HepG2 (cell line): ENCODE data around the gene SH3BP2. TPM values are rescaled to one million over a fixed set of nuclear protein-coding genes. Genes with fewer than 3 reads are reported as not detected.

ENCODE experiments used
- ATAC-seq: fragments of 200-7000 bp; cut with Tn5 transposase; 3 replicates; pipeline ENCODE4 v1.9.1; 2020; ENCODE audit warnings: mild to moderate bottlenecking, moderate library complexity
- BruUV-seq: library from RNA; stranded (reverse); fragments of 400-500 nt; replicated peaks from 2 replicates; lab custom pipeline; 2021; lab: Mats Ljungman, UMichigan
- CTCF ChIA-PET: fragments of 300-600 bp; formaldehyde crosslinking; extraction: SDS; loops from one replicate; lab custom pipeline; 2021; ENCODE audit warnings: low total read pairs, inconsistent platforms, low intra/inter-chr PET ratio; lab: Yijun Ruan, JAX
- POLR2A ChIA-PET: fragments of 350-600 bp; sonication (Branson Sonifier 250); formaldehyde crosslinking; loops from one replicate; lab custom pipeline; 2020; ENCODE audit warnings: antibody characterized with exemption, inconsistent platforms; lab: Yijun Ruan, JAX
- DNase-seq: peaks from one replicate; pipeline ENCODE4 v3.0.0-alpha.2; 2015; ENCODE audit warnings: low spot score
- FAIRE-seq: peaks from 3 replicates; lab custom pipeline; 2011; peaks lifted over from hg19 to GRCh38; lab: Jason Lieb, UNC
- H2AFZ ChIP-seq: one replicate; pipeline ENCODE4 v1.6.1; 2011; ENCODE audit warnings: low read length, inconsistent platforms
- H3K27ac ChIP-seq: fragments of 300-600 bp; 3 replicates; pipeline ENCODE4 v1.8.0; 2011; ENCODE audit warnings: mixed run types, mild to moderate bottlenecking, mixed read lengths, low read length, inconsistent platforms; ENCODE audit not compliant: insufficient read depth; ENCODE audit errors: extremely low read length
- H3K27me3 ChIP-seq, 2 experiments: fragments of 200-600 bp in 1 of 2; 2 replicates in 1 of 2; 3 replicates in 1 of 2; pipeline versions ENCODE4 v1.6.0 to v1.8.0; 2011; ENCODE audit warnings: low read length in 2 of 2, mild to moderate bottlenecking in 2 of 2, moderate library complexity in 2 of 2, inconsistent platforms in 1 of 2; ENCODE audit not compliant: insufficient read depth in 2 of 2, control insufficient read depth in 1 of 2
- H3K36me3 ChIP-seq, 2 experiments: fragments of 200-600 bp in 1 of 2; replicated peaks in 1 of 2; 2 replicates in 1 of 2; 3 replicates in 1 of 2; pipeline versions ENCODE4 v1.5.1 to v1.8.0; 2011; ENCODE audit warnings: low read length in 2 of 2, inconsistent platforms in 1 of 2; ENCODE audit not compliant: insufficient read depth in 2 of 2, control insufficient read depth in 1 of 2
- H3K4me1 ChIP-seq: 2 replicates; pipeline ENCODE4 v1.5.1; 2012; ENCODE audit warnings: low read length, inconsistent platforms; ENCODE audit not compliant: insufficient read depth
- H3K4me2 ChIP-seq: 2 replicates; pipeline ENCODE4 v1.6.0; 2011; ENCODE audit warnings: low read depth, low read length, inconsistent platforms
- H3K4me3 ChIP-seq, 3 experiments: fragments of 200-600 bp in 1 of 3; sonication (generic), shearing (Covaris generic) in 1 of 3; replicated peaks in 1 of 3; 2 replicates each; pipeline ENCODE4 v1.5.1; 2011 to 2016; ENCODE audit warnings: low read length in 3 of 3, inconsistent platforms in 2 of 3, low read depth in 2 of 3, mild to moderate bottlenecking in 2 of 3, control low read depth in 1 of 3, mixed read lengths in 1 of 3; ENCODE audit not compliant: insufficient read depth in 1 of 3
- H3K79me2 ChIP-seq: one replicate; pipeline ENCODE4 v1.6.1; 2011; ENCODE audit warnings: low read length, inconsistent platforms; ENCODE audit not compliant: insufficient read depth
- H3K9ac ChIP-seq: 2 replicates; pipeline ENCODE4 v1.6.0; 2011; ENCODE audit warnings: mild to moderate bottlenecking, low read depth, low read length, inconsistent platforms; ENCODE audit not compliant: insufficient read depth
- H3K9me3 ChIP-seq: 2 replicates; pipeline ENCODE4 v1.5.1; 2012; ENCODE audit warnings: mild to moderate bottlenecking, low read length
- H4K20me1 ChIP-seq: 2 replicates; pipeline ENCODE4 v1.6.0; 2011; ENCODE audit warnings: inconsistent platforms, mild to moderate bottlenecking, low read length, moderate library complexity; ENCODE audit not compliant: insufficient read depth
- HNRNPH1 ChIP-seq: fragments of 200-400 bp; formaldehyde crosslinking; optimal IDR thresholded peaks from 2 replicates; pipeline ENCODE3; 2017; ENCODE audit warnings: mild to moderate bottlenecking, low read depth, low read length
- MTA3 ChIP-seq: sonication (generic); formaldehyde crosslinking; IDR thresholded peaks from 2 replicates; pipeline ENCODE4 v1.4.0; 2020; ENCODE audit warnings: missing genetic modification reagents
- ZNF326 ChIP-seq: sonication (generic); formaldehyde crosslinking; IDR thresholded peaks from 2 replicates; pipeline ENCODE4 v1.4.0; 2020; ENCODE audit warnings: missing genetic modification reagents, borderline replicate concordance
- ZNF367 ChIP-seq: sonication (generic); formaldehyde crosslinking; IDR thresholded peaks from 2 replicates; pipeline ENCODE4 v1.4.0; 2020; ENCODE audit warnings: missing genetic modification reagents, borderline replicate concordance
- ZNF605 ChIP-seq: sonication (generic); formaldehyde crosslinking; IDR thresholded peaks from 2 replicates; pipeline ENCODE4 v1.8.0; 2022; ENCODE audit warnings: mild to moderate bottlenecking, missing genetic modification reagents
- ZNF629 ChIP-seq: sonication (generic); formaldehyde crosslinking; conservative IDR thresholded peaks from 2 replicates; pipeline ENCODE4 v1.5.0; 2020; ENCODE audit warnings: missing genetic modification reagents
- WGBS: methylation state at CpG from one replicate; pipeline ENCODE4 v1.1.6; 2017; ENCODE audit warnings: low lambda C conversion rate; 5-methylcytosine and 5-hydroxymethylcytosine counted together
- in situ Hi-C: cut with HindIII; loops from 2 replicates; pipeline ENCODE4 v1.10.0; 2017; ENCODE audit warnings: low pct_unique_long_range_greater_than_20kb; ENCODE audit not compliant: extremely low pct_ligation_motif_present
- intact Hi-C: fragments of 100-400 bp; cut with micrococcal nuclease; formaldehyde crosslinking; loops from one replicate; pipeline ENCODE4 v1.10.0; 2022; ENCODE audit not compliant: unreplicated experiment
- polyA plus RNA-seq, 8 experiments: library from polyadenylated mRNA; depleted of rRNA in 3 of 8; stranded (reverse) in 7 of 8; unstranded in 1 of 8; fragments of >200 nt; fragmentation: Illumina TruSeq in 4 of 8; extraction: Trizol in 4 of 8; gene quantifications; 2 replicates each; pipeline versions ENCODE4 v1.2.1 to v1.2.3, GENCODE V29; 2011 to 2016; ENCODE audit warnings: low read depth in 4 of 8, missing spikeins in 1 of 8, mixed read lengths in 1 of 8; ENCODE audit not compliant: insufficient read depth in 1 of 8
- total RNA-seq, 5 experiments: library from RNA; depleted of rRNA; stranded (reverse); fragments of >200 nt; fragmentation: Illumina TruSeq; extraction: Trizol; gene quantifications; 2 replicates each; pipeline ENCODE4 v1.2.3, GENCODE V29; 2016; ENCODE audit warnings: low read depth in 1 of 5
- TF ChIP-seq, protein P1 (sequence below): sonication (generic); formaldehyde crosslinking; IDR thresholded peaks from 2 replicates; pipeline ENCODE4 v1.5.1; 2020; ENCODE audit warnings: missing genetic modification reagents, mild to moderate bottlenecking, borderline replicate concordance
- TF ChIP-seq, protein P2 (sequence below): sonication (generic); formaldehyde crosslinking; IDR thresholded peaks from 2 replicates; pipeline ENCODE4 v1.5.0; 2020; ENCODE audit warnings: mild to moderate bottlenecking, low read depth, missing genetic modification reagents, borderline replicate concordance
- TF ChIP-seq, protein P3 (sequence below): sonication (generic); formaldehyde crosslinking; IDR thresholded peaks from 2 replicates; pipeline ENCODE4 v1.5.0; 2020; ENCODE audit warnings: mild to moderate bottlenecking, missing genetic modification reagents

SH3BP2 gene
- total and polyA plus RNA-seq, 2 of the 13 experiments (the other 11 are each of a cell fraction or from before 2014, with no cell fraction given), result 16.9 to 34.5 TPM

DNA sequence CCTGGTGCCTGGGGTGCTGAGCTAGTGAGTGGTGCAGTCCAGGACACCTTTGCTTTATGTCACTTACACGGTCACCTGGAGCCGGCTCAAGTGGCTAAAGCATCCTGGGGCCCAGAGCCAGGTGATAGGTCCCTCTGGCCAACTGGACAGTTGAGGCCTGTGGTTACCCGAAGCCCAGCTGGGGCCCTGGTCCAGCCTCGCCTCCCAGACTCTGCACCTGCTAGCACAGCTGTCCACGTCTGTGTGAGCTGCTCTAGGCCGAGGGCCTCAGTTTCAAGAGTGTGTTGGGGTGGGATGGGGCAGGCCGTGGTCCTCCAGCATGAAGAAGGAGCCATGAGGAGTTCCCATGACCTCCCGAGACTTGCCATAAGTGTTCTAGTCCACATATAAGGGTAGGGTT is 43.1 kb downstream of the SH3BP2 start:
- POLR2A ChIA-PET, result no interaction called here
- H3K4me3 ChIP-seq, result no peak overlapping the region
- no peaks in the 10 kb centered on the region for H3K27me3 ChIP-seq
- H3K79me2 ChIP-seq, result no peaks in the 10 kb centered on the region
- 95% methylated on average over 4 of the region's 8 CpGs for WGBS
- TF ChIP-seq ZNF605 (CRISPR knock-in tag) (no peak), ZNF367 (no peak)
- CTCF ChIA-PET, result no interaction called here
- in situ Hi-C loops, result loop anchor here (5.0 kb wide), 1 partner anchor 34 kb away; no protein-coding TSS in a partner anchor
- H3K36me3 ChIP-seq, result peaks cover 7 to 27% of the 10 kb centered on the region in 2 experiments; a peak in 3 of 5 replicates
- no peak for FAIRE-seq
- DNase-seq, result no peak
- H3K4me1 ChIP-seq, result peaks cover 11% of the 10 kb centered on the region
- no peak overlapping the region for H3K4me2 ChIP-seq
- no peak overlapping the region for H3K9ac ChIP-seq
- no peaks in the 10 kb centered on the region for H4K20me1 ChIP-seq
- ATAC-seq, result no peak
- intact Hi-C loops, result no loop called here
- H3K27ac ChIP-seq, result no peak overlapping the region
- no TSS peak for BruUV-seq
- H2AFZ ChIP-seq, result no peak overlapping the region
- H3K9me3 ChIP-seq, result no peaks in the 10 kb centered on the region

DNA sequence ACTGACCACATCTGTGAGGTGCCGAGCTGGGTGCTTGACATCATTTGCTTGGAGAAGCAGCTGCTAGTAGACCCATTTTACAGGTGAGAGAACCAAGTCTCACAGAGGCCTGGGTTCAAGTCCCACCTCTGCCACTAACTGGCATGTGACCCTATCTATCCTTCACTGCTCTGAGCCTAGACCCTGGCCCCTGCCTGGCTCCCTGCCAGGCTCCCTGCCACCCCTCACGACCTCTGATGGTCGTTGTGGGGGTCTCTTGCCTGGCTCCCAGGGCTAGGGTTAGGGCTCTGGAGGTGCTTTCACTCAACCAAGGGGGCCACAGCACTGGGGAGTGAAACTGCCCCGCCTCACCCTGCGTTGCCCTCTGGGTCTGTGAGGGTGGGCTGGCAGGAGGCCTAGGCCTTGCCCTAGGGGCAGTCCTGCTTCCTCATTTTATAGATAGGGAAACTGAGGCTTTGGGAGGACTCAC is 43.5 kb downstream of the SH3BP2 start:
- intact Hi-C loops (no loop called here), in situ Hi-C loops (loop anchor here (5.0 kb wide), 1 partner anchor 34 kb away; no protein-coding TSS in a partner anchor)
- Histone ChIP-seq H4K20me1 (no peaks in the 10 kb centered on the region), H3K79me2 (no peaks in the 10 kb centered on the region), H3K27me3 (no peaks in the 10 kb centered on the region), H3K4me3 (no peak overlapping the region), H3K36me3 (peaks cover 6 to 22% of the 10 kb centered on the region in 2 experiments; a peak in 3 of 5 replicates), H3K27ac (no peak overlapping the region), H3K9me3 (no peaks in the 10 kb centered on the region), H3K4me2 (no peak overlapping the region), H3K4me1 (peaks cover 11% of the 10 kb centered on the region), H3K9ac (no peak overlapping the region), H2AFZ (no peak overlapping the region)
- FAIRE-seq (no peak), ATAC-seq (no peak), DNase-seq (no peak)
- 100% methylated on average over 1 of the region's 5 CpGs for WGBS
- CTCF ChIA-PET, result no interaction called here
- POLR2A ChIA-PET, result no interaction called here
- BruUV-seq, result no TSS peak
- TF ChIP-seq, protein P1, sequence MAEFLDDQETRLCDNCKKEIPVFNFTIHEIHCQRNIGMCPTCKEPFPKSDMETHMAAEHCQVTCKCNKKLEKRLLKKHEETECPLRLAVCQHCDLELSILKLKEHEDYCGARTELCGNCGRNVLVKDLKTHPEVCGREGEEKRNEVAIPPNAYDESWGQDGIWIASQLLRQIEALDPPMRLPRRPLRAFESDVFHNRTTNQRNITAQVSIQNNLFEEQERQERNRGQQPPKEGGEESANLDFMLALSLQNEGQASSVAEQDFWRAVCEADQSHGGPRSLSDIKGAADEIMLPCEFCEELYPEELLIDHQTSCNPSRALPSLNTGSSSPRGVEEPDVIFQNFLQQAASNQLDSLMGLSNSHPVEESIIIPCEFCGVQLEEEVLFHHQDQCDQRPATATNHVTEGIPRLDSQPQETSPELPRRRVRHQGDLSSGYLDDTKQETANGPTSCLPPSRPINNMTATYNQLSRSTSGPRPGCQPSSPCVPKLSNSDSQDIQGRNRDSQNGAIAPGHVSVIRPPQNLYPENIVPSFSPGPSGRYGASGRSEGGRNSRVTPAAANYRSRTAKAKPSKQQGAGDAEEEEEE (CRISPR knock-in tag), result no peak
- TF ChIP-seq HNRNPH1, result no peak
- TF ChIP-seq, protein P2, sequence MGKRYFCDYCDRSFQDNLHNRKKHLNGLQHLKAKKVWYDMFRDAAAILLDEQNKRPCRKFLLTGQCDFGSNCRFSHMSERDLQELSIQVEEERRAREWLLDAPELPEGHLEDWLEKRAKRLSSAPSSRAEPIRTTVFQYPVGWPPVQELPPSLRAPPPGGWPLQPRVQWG, result no peak
- TF ChIP-seq, protein P3, sequence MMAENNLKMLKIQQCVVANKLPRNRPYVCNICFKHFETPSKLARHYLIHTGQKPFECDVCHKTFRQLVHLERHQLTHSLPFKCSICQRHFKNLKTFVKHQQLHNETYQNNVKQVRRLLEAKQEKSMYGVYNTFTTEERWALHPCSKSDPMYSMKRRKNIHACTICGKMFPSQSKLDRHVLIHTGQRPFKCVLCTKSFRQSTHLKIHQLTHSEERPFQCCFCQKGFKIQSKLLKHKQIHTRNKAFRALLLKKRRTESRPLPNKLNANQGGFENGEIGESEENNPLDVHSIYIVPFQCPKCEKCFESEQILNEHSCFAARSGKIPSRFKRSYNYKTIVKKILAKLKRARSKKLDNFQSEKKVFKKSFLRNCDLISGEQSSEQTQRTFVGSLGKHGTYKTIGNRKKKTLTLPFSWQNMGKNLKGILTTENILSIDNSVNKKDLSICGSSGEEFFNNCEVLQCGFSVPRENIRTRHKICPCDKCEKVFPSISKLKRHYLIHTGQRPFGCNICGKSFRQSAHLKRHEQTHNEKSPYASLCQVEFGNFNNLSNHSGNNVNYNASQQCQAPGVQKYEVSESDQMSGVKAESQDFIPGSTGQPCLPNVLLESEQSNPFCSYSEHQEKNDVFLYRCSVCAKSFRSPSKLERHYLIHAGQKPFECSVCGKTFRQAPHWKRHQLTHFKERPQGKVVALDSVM (CRISPR knock-in tag), result no peak
- TF ChIP-seq MTA3 (CRISPR knock-in tag), result no peak
- TF ChIP-seq ZNF326 (CRISPR knock-in tag), result no peak
- TF ChIP-seq ZNF629 (CRISPR knock-in tag), result peak; percentile 57; the same call in 1 of the 2 replicates
